ENCODE results near the gene R3HCC1L. TPM values are rescaled to one million over a fixed set of nuclear protein-coding genes. Genes with fewer than 3 reads are reported as not detected.

Gene R3HCC1L
- total RNA-seq, 1 donor from 2014 or later: 7.2 TPM

DNA sequence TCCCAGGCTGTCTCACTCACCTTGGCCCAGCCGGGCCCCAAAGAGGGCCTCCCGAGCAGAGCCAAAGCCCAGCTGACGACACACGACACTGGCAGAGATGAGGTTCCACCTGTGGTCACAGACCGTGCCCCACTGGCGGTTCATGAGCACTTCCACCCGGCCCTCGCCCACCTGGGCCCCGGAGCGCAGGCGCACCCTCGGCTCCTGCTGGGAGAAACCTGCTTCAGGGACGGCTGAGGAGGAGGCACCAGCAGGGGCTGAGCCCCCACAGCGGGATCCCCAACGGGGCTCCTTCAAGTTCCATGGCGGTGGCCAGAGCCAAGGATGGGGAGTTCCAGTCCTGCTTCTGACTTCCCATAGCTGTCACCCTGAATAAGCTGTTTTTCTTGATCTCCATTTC, 123.5 kb downstream of the R3HCC1L start:
- DNase-seq (ENCODE audit: low spot score): no peak

DNA sequence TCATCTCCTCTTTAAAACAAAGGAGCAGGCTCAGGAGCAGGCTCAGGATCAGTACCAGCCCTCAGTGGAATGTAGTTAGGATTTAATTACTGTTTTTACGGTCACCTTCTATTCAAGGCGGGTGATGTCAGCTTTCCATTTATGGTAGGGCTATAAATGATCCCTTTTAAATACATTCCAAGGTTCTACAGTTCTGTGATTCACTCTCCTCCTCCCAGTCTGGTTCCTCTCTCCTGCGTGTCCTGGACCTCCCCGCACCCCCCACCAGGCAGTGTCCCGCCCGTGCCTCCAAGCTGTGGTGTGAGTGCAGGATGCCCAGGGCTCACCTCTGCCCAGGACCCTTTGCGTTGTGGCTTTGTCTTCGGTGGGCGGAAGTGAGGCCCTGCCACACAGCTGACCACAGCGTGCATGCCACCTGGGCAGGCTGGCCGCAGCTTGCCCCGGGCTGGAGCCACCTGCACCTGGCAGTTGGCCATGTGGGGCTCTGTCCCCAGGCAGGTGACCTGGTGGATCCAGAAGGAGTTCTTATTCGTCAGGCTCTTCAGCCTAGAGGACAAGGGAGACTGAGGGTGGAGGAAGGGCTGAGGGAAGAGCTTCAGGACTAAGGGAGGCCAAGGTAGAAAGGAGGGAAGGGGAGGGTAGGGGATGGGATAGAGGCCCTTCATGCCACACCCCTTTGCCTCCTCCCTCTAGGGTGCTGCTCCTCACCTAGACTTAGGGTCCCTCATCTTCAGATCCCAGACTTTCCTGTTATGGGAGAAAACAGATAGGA, 124.4 kb downstream of the R3HCC1L start:
- DNase-seq (ENCODE audit: low spot score): no peak

DNA sequence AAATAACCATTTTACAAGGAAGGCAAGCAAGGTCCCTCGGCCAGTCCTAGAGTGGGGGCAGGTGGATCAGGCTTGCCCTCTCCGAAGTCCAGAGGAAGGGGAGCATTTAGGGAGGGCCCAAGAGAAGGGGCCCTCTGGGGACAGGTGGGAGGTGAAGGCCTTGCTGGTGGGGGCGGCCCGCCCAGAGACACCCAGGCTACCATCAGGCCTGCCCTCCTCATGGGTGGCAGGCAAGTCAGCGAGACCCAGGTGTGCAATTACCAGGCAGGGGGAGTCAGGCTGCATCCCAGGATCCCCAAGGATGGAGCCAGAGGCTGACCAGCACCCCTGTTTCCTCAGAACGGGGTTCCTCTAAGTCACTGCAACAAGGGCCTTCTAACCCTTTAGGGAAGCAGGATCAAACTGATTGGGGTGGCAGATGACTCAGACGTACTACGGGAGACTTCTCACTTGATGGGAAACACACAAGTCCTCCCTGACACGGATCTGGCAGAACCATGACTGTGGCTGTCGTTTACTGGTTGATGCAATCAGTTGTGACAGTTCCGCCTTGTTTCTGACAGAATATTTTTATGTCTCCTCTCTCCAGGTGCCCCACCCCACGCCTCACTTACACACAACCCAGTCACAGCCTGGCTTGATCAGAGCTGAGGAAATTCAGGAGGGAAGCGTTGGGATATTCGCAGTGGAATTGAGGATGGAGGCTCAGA, 125.3 kb downstream of the R3HCC1L start:
- DNase-seq (ENCODE audit: low spot score): no peak

DNA sequence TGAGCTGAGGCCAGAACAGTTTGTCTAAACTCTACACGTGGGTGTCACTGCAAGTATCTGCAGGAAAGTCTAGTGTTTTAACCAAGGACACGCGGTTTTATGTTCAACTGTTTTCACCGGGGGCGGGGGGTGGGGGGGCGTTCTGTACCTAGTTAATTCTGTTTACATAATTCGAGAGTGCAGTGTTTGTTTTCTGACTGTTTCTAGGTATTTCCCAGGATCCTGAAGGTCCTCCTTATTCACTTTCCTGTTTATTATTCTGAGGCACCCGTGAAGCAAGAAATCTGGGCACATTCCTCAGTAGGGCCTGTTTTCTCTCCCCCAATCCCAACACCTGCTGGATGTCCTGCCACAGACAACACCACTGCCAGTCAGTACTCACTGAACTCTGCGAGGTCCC, 125.9 kb downstream of the R3HCC1L start:
- no peak for DNase-seq (ENCODE audit: low spot score)

DNA sequence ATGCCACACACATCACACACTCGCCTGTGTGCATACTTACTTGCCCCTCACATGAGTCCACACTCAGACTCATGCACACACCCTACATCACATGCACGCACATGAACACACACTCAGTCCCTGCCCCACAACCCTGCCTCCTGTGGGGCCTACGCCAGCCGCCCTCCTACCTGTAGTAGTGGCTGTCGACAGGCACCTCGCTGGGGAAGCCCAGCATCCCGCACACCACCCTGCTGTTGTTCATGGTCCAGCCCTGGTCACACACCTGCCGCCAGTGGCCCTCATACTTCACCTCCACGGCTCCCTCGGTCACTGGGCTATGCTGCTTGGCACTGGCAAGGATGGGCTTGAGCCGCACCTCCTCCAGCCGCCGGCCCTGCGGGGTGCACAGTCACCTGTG, 126.3 kb downstream of the R3HCC1L start:
- no peak for DNase-seq (ENCODE audit: low spot score)

DNA sequence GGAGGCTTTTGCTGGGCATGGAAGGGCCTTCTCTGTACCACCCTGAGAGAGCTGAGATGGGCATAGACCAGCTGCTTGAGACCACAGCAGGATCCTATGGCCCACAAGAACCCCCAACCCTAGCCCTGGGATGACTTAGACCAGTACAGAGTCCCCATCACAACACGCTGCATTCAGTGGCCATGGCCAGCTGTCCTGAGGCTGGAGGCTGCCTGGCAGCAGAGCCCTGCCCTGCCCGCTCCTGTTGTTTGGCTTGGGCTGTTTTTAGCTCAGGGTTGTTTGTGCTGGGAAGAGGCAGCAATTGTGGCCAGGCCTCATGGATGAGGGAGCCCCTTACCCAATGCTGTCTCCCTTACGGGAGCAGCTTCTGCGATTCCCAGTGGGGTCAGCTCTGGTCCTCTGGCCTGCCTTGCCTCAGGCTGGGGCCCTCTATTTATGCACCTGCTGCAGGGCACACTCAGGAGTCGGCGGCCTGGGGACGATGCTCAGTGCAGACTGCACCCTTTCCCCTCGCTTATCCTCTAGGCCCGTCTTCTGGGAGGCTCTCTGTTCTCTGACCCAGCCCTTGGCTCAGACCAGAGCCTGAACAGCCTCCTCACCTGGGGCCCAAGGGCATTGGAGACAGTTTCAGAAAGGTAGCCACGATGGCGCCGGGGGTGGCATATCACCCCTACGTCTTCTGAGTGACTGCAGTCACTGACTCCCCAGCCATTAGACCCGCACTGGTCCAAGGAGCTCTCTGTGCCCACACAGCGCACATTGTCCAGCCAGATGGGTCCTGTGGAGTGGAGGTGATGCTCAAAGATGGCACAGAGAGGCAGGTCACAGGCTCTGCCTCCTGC, 127.2 kb downstream of the R3HCC1L start:
- DNase-seq (ENCODE audit: low spot score): no peak

DNA sequence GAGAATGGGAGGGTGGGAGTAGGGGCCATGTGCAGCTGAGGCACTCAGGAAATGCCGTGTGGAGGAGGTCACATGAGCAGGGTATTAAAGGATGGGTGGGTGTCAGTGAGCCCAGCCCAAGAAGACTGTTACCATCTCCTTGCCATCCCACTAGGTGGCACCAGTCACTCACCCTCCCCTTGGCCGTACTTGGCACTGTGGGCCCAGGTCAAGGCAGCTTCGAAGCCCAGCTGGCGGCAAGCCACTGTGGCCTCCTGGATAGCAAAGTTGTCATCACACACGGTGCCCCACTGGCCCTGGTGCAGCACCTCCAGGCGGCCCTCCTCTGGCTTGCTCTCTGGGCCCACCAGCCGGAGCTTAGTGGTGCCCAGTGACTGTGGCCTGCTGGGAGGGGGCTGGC, 128.1 kb downstream of the R3HCC1L start:
- DNase-seq (ENCODE audit: low spot score): no peak

DNA sequence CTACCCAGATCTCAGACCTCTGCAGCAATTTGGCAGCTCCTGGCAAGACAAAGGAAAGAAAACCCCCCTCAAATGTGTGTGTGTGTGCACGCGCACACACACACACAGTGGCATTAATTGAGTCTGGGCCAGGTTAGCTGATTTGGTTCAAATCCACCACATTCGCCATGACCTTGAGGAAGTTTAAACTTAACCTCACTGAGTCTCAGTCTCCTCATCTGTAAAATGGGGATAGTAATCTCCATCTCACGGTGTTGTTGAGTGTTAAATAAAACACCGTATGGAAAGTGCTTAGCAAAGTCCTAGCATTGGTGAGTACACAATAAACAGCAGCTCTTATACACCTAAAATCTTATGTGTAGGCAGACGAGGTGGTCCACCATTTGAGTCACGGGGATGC, 128.6 kb downstream of the R3HCC1L start:
- no peak for DNase-seq (ENCODE audit: low spot score)

DNA sequence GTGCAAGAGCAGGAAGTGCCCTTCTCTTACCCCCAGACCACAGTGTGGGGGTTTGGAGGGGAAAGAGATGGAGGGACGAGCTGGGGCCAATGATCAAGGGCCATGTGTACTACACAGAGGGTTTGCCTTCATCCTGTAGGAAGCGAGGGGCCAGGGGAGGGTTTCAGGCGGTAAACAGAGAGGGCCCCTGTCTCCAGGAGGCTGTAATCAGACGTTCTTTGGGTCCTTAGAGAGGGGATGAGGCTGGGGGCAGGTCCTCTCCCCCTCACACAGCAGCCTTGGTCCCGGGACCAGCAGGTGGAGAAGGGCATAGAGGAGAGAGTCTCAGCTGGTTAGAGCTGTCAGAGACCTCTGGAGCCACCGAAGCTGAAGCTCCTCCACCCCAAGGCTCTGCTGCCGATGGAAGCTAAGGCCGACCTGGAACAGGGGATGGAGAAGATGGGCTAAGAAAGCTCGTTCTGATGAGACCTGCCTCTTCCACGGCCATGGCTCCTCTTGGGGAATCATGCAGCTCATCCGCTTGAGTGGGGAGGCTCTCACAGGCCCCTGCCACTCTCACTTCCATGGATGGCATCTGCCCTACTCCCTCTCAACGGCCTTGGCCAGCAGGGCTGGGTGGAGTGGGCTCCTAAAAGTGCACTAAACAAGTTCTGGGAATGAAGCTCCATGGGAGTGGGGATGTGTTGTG, 130.1 kb downstream of the R3HCC1L start:
- no peak for DNase-seq (ENCODE audit: low spot score)

DNA sequence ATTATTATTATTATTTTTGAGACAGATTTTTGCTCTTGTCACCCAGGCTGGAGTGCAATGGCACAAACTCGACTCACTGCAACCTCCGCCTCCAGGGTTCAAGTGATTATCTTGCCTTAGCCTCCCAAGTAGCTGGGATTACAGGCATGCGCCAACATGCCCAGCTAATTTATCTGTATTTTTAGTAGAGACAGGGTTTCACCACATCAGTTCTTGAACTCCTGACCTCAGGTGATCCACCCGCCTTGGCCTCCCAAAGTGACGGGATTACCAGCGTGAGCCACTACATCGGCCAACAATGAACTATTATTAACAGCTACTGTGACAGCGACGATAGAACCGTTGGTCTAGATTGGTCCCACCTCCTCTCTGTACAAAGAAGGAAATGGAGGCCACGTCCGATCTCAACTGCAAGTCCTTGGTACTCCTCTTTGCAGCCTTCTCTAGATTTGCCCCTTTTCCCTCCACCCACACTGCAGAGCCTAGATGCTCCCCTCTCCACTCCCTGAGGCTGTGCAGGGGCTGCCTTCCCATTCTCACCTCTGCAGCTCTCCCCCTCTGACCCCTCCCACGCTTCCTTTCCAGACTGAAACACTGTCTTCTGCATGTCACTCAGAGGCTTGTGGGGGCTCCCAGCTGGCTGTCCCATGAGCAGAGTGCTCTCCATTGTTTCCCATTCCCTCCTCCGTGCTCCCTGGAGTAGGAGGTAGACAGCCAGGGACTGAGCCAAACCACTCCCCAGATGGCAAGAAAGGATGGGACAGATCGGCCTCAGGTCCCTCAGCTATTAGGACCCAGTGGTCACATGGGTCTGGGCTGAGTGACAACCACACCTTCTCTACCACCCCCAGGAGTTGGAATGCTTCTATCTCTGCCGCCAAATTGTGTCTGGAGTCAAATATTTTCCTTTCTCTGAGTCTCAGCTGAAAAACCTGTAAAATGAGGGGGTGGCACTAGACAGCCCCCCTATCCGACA, 131.2 kb downstream of the R3HCC1L start:
- DNase-seq (ENCODE audit: low spot score): no peak

DNA sequence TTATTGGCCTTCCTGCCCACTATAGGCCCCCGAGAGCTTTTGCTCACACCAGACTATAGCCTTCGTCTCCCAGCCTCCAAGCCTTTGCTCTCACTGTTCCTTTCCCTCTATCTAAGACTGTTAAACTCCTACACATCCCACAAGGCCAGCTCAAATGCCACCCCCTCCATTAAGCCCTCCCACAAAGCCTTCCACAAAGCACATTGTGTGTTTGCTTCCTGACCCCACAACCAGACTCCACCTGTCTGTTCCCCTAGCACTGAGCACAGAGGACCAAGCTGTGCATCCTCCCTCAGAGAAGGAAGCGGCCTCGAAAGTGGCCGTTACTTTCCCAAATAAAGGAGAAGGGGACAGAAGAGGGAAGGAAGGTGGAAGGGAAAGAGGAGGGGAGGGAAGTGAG, 132.2 kb downstream of the R3HCC1L start:
- DNase-seq (ENCODE audit: low spot score): no peak

DNA sequence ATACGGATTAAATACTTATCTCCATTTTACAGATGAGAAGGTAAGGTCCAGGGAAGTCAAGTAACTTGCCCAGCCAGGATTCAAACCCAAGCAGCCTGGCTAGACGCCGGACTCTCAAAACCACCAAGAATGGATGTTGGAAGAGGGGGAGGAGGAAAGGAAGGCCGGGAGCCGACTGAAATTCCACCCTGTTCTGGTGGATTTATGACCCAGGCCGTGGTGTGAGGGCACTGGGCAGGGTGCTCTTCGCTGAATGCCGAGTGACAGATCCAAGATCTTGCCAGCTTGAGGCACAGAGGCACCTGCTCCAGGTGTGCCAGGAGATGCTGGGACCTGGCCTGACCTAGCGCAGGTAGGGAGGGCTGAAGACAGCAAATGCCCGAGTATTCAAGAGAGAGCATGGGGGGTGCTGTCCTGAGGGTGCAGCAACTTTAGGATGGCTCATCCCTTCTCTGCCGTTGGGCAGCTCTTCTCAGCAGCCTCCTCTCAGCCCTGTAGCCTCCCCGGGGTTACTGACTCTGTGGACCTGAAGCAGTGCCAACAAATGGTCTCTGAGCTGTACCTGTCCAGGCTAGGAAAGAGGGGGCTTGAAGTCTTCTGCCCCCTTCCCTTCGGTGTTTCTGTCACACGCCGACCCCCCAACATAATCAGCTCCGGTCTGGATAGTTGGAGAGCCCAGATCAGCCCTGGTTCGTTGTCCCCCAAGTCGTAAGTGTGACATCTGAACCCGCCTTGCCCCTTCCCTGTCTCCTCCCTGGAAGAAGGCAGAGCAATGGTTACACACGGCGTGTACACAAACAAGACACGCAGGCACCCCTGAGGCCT, 132.8 kb downstream of the R3HCC1L start:
- no peak for DNase-seq (ENCODE audit: low spot score)

DNA sequence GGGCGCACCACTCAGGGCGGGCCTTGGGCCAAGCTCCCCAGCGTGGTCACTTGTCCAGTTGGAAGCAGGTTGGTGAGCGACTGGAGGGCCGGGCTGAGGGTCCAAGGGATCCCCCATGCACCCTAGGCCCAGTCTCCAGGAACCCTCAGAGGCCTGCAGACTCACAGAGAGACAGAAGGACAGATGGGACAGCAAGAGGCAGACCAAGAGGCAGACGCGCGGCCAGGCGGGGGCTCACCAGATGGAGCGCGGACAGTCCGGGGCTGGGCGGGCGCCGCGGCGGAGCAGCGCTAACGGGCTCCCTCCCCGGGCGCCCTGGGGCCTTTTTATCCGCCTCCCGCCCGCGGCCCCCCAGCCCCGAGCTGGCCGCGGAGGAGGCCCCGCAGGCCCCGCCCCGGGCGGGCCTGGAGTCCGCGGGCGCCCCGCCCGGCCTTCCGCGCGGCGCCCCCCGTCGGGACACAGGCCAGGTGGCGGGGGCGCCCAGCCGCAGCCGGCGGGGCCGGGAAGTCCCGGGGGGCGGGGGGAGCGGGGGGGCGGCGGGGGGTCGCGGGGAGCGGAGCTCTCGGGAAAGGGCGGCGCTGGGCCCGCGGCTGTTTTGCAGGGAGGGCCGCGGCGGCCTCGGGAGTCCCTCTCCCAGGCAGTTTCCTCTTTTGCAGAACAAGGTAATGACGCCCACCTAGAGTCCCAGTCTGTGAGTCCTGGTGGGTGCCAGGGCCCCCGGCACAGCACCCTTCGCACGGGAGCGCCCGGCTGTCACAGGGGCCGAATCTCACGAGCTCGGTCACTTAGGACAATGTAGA, 133.6 kb downstream of the R3HCC1L start, which contains the start of gene LOXL4:
Gene LOXL4, minus strand, starts transcription at position 301 of the 800 bp plus-strand sequence. CDS start 5,175 bp downstream, outside the sequence.
- no peak for DNase-seq (ENCODE audit: low spot score)

DNA sequence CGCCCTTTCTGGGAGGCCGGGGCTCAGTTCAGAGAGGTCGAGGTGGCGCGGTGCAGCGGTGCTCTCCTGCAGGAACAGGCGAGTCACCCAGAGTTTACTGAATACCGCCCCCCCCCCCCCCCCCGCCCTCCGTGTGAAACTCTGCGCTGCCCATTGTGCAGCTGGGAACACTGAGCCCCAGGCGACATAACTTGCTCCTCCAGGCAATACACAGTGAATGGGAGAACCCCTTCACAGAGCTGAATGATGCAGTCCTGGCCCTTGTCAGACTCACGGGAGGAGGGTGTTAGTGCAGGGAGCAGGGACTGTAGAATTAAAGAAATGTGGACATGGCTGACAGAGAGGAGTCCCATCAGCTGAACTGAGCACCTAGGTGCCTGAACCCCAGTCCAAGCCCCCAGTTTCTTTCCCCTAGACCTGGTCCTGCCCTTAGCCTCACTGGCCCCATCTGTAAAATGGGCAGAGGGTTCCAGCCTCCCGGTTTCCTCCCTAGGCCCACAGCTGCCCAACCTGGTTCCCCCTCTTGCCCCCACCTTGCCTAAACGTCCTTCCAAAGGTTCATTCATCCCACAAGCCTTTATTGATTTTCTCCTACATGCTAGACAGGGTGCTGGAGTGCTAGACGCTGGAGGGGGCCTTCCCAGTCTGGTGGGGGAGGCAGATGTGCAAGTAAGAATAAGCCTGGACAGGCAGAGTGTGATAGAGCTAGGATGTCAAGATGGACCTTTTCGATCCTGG, 134.4 kb downstream of the R3HCC1L start:
- DNase-seq (ENCODE audit: low spot score): no peak

DNA sequence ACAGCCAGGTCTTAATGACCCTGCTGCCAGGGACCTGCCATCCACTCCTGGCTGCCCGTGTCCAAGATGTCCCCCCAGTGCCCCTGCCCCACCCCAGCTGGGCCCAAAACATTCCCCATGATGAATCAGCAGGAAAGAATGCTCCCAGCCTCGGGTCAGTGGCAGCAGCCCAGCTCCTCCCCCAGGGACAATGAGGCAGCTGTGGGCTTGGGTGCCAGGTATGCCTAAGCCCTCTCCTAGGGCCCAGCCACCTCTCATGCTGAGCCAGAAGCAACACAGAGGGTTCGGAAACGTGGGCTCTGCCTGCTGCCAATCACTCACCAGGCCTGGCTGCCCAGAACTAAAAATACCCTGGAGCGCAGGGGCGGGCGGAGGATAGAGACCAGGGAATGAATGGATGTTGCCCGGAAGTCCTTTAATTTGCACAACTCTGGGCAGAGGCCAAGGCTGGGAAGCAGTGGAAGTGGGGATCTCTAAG, 135.0 kb downstream of the R3HCC1L start:
- no peak for DNase-seq (ENCODE audit: low spot score)

DNA sequence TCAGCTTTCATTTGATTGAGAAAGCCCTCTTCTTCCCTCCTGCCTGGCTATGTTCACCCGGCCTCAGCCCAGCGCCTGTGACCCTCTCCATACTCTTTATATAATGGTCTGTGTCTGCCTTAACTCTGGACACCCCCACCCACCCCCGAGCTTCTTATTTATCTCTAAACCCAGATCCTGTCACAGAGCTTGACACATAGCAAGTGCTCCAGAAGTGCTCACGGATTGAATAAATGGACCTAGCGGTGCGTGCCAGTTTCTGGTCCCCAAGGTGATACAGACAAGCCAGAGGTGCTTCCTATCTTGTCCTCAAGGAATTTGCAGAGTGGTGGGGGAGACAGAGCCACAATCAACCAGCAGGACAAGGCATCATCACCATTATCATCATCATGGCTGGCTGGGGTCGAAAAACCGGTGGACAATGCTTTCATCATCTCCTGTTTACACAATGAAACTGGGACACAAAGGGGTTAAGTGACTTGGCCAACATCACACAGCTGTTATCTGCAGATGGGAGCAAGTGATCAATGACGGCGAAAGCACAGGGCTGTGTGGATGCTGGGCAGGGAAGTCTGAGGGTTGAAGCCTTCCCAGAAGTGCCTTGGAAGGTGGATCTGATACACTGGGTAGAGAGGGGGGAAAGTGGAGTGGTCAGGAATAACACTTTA, 135.8 kb downstream of the R3HCC1L start:
- peak; percentile 53 for DNase-seq (ENCODE audit: low spot score)

DNA sequence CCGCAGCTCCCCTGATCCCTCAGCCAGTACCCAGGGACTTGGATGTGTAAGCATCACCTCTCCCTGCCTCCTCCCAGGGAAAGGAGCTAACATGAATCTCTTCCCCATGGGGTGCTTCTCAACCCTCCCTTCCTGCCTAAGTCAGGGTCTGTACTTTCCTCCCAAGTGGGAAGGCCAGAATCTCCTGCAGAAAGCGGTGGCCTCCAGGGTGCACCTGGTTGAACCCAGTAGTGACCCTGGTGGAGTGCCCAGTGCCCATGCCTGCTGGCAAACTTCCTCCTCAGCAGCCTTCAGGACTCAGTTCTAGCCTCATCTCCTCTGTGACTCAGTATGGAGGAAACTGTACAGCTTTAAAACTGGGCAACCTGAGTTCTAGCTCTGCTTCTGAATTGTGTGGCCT, 136.3 kb downstream of the R3HCC1L start:
- no peak for DNase-seq (ENCODE audit: low spot score)

All from mesenteric fat pad (tissue), 1 donor.